SH-SY5Y (cell line): ENCODE data around the gene NHP2.

ENCODE experiments used
- GATA2 ChIP-seq: IDR thresholded peaks from 2 replicates; pipeline ENCODE4 v1.6.1; 2011; ENCODE audit warnings: mild to moderate bottlenecking, low read depth, low read length
- GATA3 ChIP-seq: IDR thresholded peaks from 2 replicates; pipeline ENCODE4 v1.6.1; 2011; ENCODE audit warnings: low read depth, mild to moderate bottlenecking, low read length, moderate library complexity

- TF ChIP-seq GATA2 (no peak), GATA3 (no peak)
Observed at GRCh38 chr5:178192787-178193186, 39.1 kb upstream of the NHP2 start.
